Astrocyte (in vitro differentiated cells and primary cell): ENCODE measurements around the gene GLYR1.

ENCODE experiments used
- CTCF ChIP-seq: IDR thresholded peaks from 2 replicates; pipeline ENCODE4 v1.5.1; 2011; ENCODE audit warnings: low read depth, mild to moderate bottlenecking, inconsistent platforms, low read length, moderate library complexity; ENCODE audit not compliant: insufficient read depth
- EZH2 ChIP-seq: IDR thresholded peaks from 2 replicates; pipeline ENCODE4 v1.6.1; 2012; ENCODE audit warnings: mild to moderate bottlenecking, low read length, inconsistent platforms; ENCODE audit not compliant: insufficient read depth

- TF ChIP-seq CTCF (no peak), EZH2 (no peak)
These were observed 44.2 kb upstream of the GLYR1 start for GRCh38 chr16:4891097-4891885.
